Activated CD4-positive, alpha-beta T cell treated with anti-CD3 and anti-CD28 coated beads for 48 hours (primary cell): ENCODE results near the gene CLDN16.

Experiments used
- DNase-seq: peaks from one replicate; pipeline ENCODE4 v3.0.0-alpha.2; 2020

Gene CLDN16

GRCh38 chr3:190444006-190444405 is 56.0 kb downstream of the CLDN16 start:
- DNase-seq = no peak

- DNase-seq = no peak
These were observed 56.7 kb downstream of the CLDN16 start for GRCh38 chr3:190444576-190445145.

- no peak for DNase-seq
These were observed 58.8 kb downstream of the CLDN16 start for GRCh38 chr3:190446573-190447279.

- DNase-seq = no peak
These were observed 60.3 kb downstream of the CLDN16 start for GRCh38 chr3:190448256-190448655.

GRCh38 chr3:190449801-190450200 is 61.8 kb downstream of the CLDN16 start, which contains the start of gene TMEM207:
Gene TMEM207, minus strand, starts transcription at chr3:190449901. Its CDS starts 92 bp downstream, at chr3:190449809.
- no peak for DNase-seq

GRCh38 chr3:190455828-190456227 is 67.9 kb downstream of the CLDN16 start:
- DNase-seq = no peak

- no peak for DNase-seq
These were observed 68.8 kb downstream of the CLDN16 start for GRCh38 chr3:190456770-190457169.

GRCh38 chr3:190458040-190458439 is 70.1 kb downstream of the CLDN16 start:
- no peak for DNase-seq
